Endothelial cell of umbilical vein (primary cell): Measurements from ENCODE around the gene ITGA11. TPM values are rescaled to one million over a fixed set of nuclear protein-coding genes. Genes with fewer than 3 reads are reported as not detected.

Experiments used
- BruUV-seq: library from RNA; stranded (reverse); fragments of 400-500 nt; replicated peaks from 2 replicates; lab custom pipeline; 2021; lab: Mats Ljungman, UMichigan
- CTCF ChIA-PET: fragments of 300-600, 350-600 bp; sonication (Branson Sonifier 250); formaldehyde crosslinking; loops from one replicate; lab custom pipeline; 2021; ENCODE audit warnings: antibody characterized with exemption, inconsistent platforms; lab: Charles Lee
- POLR2A ChIA-PET: fragments of 300-600, 350-600 bp; sonication (Branson Sonifier 250); formaldehyde crosslinking; loops from one replicate; lab custom pipeline; 2021; ENCODE audit warnings: antibody characterized with exemption, inconsistent platforms; lab: Charles Lee
- DNase-seq: peaks from one replicate; pipeline ENCODE4 v3.0.0-alpha.2; 2011; ENCODE audit warnings: low read depth, low spot score
- FAIRE-seq: peaks from 2 replicates; lab custom pipeline; 2011; peaks lifted over from hg19 to GRCh38; lab: Jason Lieb, UNC
- H2AFZ ChIP-seq: 2 replicates; pipeline ENCODE4 v1.6.0; 2012; ENCODE audit warnings: low read depth, low read length, control low read depth, inconsistent platforms
- H3K27ac ChIP-seq: 2 replicates; pipeline ENCODE4 v1.5.1; 2011; ENCODE audit warnings: low read depth, mild to moderate bottlenecking, control low read depth, low read length, moderate library complexity; ENCODE audit not compliant: insufficient read depth
- H3K27me3 ChIP-seq, 2 experiments: 2 replicates each; pipeline versions ENCODE4 v1.6.0 to v1.6.1; 2011; ENCODE audit warnings: low read length in 2 of 2, mixed read lengths in 1 of 2; ENCODE audit not compliant: control insufficient read depth in 2 of 2, insufficient read depth in 2 of 2
- H3K36me3 ChIP-seq, 2 experiments: 2 replicates in 1 of 2; 3 replicates in 1 of 2; pipeline ENCODE4 v1.5.1; 2011; ENCODE audit warnings: low read length in 2 of 2, mild to moderate bottlenecking in 1 of 2, moderate library complexity in 1 of 2; ENCODE audit not compliant: control insufficient read depth in 2 of 2, insufficient read depth in 2 of 2; ENCODE audit errors: extremely low read depth in 1 of 2
- H3K4me1 ChIP-seq: 3 replicates; pipeline ENCODE4 v1.5.1; 2011; ENCODE audit warnings: mild to moderate bottlenecking, low read length; ENCODE audit not compliant: control insufficient read depth, insufficient read depth; ENCODE audit errors: extremely low read depth
- H3K4me2 ChIP-seq: 2 replicates; pipeline ENCODE4 v1.6.1; 2011; ENCODE audit warnings: low read length, control low read depth, mixed read lengths; ENCODE audit not compliant: insufficient read depth
- H3K4me3 ChIP-seq, 3 experiments: fragments of 200-600 bp in 1 of 3; sonication (generic), shearing (Covaris generic) in 1 of 3; replicated peaks in 1 of 3; 2 replicates each; pipeline ENCODE4 v1.5.1; 2011 to 2016; ENCODE audit warnings: control low read depth in 3 of 3, low read length in 3 of 3, mild to moderate bottlenecking in 2 of 3, inconsistent platforms in 1 of 3, low read depth in 1 of 3, moderate library complexity in 1 of 3; ENCODE audit not compliant: insufficient read depth in 1 of 3
- H3K79me2 ChIP-seq: 2 replicates; pipeline ENCODE4 v1.6.0; 2012; ENCODE audit warnings: low read length, inconsistent platforms; ENCODE audit not compliant: control insufficient read depth, insufficient read depth
- H3K9ac ChIP-seq: replicated peaks from 2 replicates; pipeline ENCODE3; 2011; ENCODE audit warnings: low read length, control low read depth; ENCODE audit not compliant: insufficient read depth; ENCODE audit errors: extremely low read depth
- H3K9me1 ChIP-seq: replicated peaks from 3 replicates; pipeline ENCODE4 v1.6.0; 2011; ENCODE audit warnings: mild to moderate bottlenecking, low read length; ENCODE audit not compliant: control insufficient read depth, insufficient read depth; ENCODE audit errors: extremely low read depth
- H3K9me3 ChIP-seq: replicated peaks from 2 replicates; pipeline ENCODE4 v1.5.1; 2012; ENCODE audit warnings: low read length, inconsistent platforms; ENCODE audit not compliant: control insufficient read depth, insufficient read depth
- H4K20me1 ChIP-seq: replicated peaks from 2 replicates; pipeline ENCODE3; 2011; ENCODE audit warnings: mild to moderate bottlenecking, low read length; ENCODE audit not compliant: control insufficient read depth, insufficient read depth; ENCODE audit errors: extremely low read depth
- EZH2 ChIP-seq: IDR thresholded peaks from 2 replicates; pipeline ENCODE4 v1.6.1; 2012; ENCODE audit warnings: borderline replicate concordance, low read depth, mild to moderate bottlenecking, moderate library complexity, low read length, inconsistent platforms; ENCODE audit not compliant: severe bottlenecking
- FOS ChIP-seq: IDR thresholded peaks from 2 replicates; pipeline ENCODE4 v1.6.1; 2011; ENCODE audit warnings: mild to moderate bottlenecking, low read length, moderate library complexity, borderline replicate concordance; ENCODE audit not compliant: insufficient read depth
- GATA2 ChIP-seq: IDR thresholded peaks from 2 replicates; pipeline ENCODE4 v1.7.0; 2011; ENCODE audit warnings: low read depth, mild to moderate bottlenecking, moderate library complexity, mixed read lengths, low read length; ENCODE audit not compliant: insufficient read length, insufficient read depth
- JUN ChIP-seq: IDR thresholded peaks from 2 replicates; pipeline ENCODE4 v1.6.1; 2011; ENCODE audit warnings: borderline replicate concordance, low read depth; ENCODE audit not compliant: insufficient read length, insufficient read depth
- MYC ChIP-seq: IDR thresholded peaks from one replicate; pipeline ENCODE4 v1.6.1; 2011; ENCODE audit warnings: mild to moderate bottlenecking, low read depth, low read length
- POLR2A ChIP-seq: IDR thresholded peaks from 2 replicates; pipeline ENCODE4 v1.6.1; 2012; ENCODE audit warnings: low read depth, mild to moderate bottlenecking, control low read depth, low read length
- POLR2AphosphoS5 ChIP-seq: IDR thresholded peaks from 2 replicates; pipeline ENCODE4 v1.6.1; 2012; ENCODE audit warnings: low read depth, mild to moderate bottlenecking, control low read depth, low read length, moderate library complexity; ENCODE audit not compliant: insufficient read depth
- dilution Hi-C: fragments of 300-500 bp; cut with MboI; formaldehyde crosslinking; loops from one replicate; pipeline ENCODE4 v1.15.0; 2019; ENCODE audit warnings: low sequenced_read_pairs; ENCODE audit not compliant: extremely low pct_ligation_motif_present
- intact Hi-C: fragments of 100-400 bp; cut with micrococcal nuclease; formaldehyde crosslinking; loops from one replicate; pipeline ENCODE4 v1.10.0; 2022
- polyA plus RNA-seq, 4 experiments: library from polyadenylated mRNA; depleted of rRNA in 3 of 4; stranded (reverse) in 3 of 4; unstranded in 1 of 4; fragments of >200 nt; gene quantifications; 2 replicates each; pipeline versions ENCODE4 v1.2.1 to v1.2.3, GENCODE V29; 2011 to 2012; ENCODE audit warnings: missing spikeins in 1 of 4
- total RNA-seq: library from RNA; stranded (reverse); gene quantifications from 2 replicates; pipeline ENCODE4 v1.2.3, GENCODE V29; 2021
- TF ChIP-seq, protein P1 (sequence below), 2 donors: IDR thresholded peaks; 1 replicate in 1 of 2; 2 replicates in 1 of 2; pipeline ENCODE4 v1.5.1; 2011; ENCODE audit warnings: low read length in 2 of 2, mild to moderate bottlenecking in 2 of 2, moderate library complexity in 2 of 2, control low read depth in 1 of 2, inconsistent platforms in 1 of 2, low read depth in 1 of 2; ENCODE audit not compliant: insufficient read depth in 1 of 2; ENCODE audit errors: extremely low read depth in 1 of 2
- TF ChIP-seq, protein P2 (sequence below): IDR thresholded peaks from 2 replicates; pipeline ENCODE4 v1.6.1; 2011; ENCODE audit not compliant: insufficient read depth, insufficient read length

ITGA11 gene
- total and polyA plus RNA-seq, 2 donors (not counting 3 experiments of a cell fraction or from before 2014, with no cell fraction given) = 0.18 to 1.0 TPM

DNA sequence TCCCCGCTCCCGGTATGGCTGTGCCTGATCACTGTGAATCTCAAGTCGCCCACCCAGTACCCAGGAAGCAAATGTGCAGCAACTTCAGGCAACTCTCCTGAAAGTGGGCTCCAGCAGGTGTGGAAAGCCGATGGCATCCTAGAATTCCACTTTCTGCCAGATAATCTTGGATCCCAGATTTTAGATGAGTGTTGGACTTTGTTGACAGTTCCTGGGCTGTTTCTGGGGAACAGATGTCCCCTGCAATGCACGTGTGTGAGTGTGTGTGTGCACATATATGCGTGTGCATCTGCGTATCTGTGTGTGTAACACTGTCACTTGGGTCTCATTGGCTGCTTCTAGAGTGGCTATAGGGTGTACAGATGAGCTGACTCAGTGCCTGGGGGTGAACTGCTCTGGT, 95.4 kb downstream of the ITGA11 start:
- H3K4me2 ChIP-seq = no peak overlapping the region
- no peaks in the 10 kb centered on the region for H3K36me3 ChIP-seq
- FAIRE-seq (no peak), DNase-seq (no peak)
- no peak overlapping the region for H3K27ac ChIP-seq
- no peaks in the 10 kb centered on the region for H4K20me1 ChIP-seq
- no peaks in the 10 kb centered on the region for H3K79me2 ChIP-seq
- no peaks in the 10 kb centered on the region for H3K9me3 ChIP-seq
- no peak overlapping the region for H2AFZ ChIP-seq
- POLR2A ChIA-PET = no interaction called here
- intact Hi-C loops (no loop called here), dilution Hi-C loops (no loop called here)
- no peak overlapping the region for H3K9ac ChIP-seq
- no peak overlapping the region for H3K4me3 ChIP-seq
- no peak for TF ChIP-seq FOS
- TF ChIP-seq, protein P1, sequence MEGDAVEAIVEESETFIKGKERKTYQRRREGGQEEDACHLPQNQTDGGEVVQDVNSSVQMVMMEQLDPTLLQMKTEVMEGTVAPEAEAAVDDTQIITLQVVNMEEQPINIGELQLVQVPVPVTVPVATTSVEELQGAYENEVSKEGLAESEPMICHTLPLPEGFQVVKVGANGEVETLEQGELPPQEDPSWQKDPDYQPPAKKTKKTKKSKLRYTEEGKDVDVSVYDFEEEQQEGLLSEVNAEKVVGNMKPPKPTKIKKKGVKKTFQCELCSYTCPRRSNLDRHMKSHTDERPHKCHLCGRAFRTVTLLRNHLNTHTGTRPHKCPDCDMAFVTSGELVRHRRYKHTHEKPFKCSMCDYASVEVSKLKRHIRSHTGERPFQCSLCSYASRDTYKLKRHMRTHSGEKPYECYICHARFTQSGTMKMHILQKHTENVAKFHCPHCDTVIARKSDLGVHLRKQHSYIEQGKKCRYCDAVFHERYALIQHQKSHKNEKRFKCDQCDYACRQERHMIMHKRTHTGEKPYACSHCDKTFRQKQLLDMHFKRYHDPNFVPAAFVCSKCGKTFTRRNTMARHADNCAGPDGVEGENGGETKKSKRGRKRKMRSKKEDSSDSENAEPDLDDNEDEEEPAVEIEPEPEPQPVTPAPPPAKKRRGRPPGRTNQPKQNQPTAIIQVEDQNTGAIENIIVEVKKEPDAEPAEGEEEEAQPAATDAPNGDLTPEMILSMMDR (IDR thresholded peaks at IDR 0.05; ENCODE audit: extremely low read depth in 1 of 2, insufficient read depth in 1 of 2, low read depth in 1 of 2, low read length in 2 of 2) = no peak
- TF ChIP-seq JUN = no peak
- TF ChIP-seq POLR2A = no peak
- TF ChIP-seq, protein P2, sequence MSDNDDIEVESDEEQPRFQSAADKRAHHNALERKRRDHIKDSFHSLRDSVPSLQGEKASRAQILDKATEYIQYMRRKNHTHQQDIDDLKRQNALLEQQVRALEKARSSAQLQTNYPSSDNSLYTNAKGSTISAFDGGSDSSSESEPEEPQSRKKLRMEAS = no peak
- TF ChIP-seq POLR2AphosphoS5 = no peak
- no peak for TF ChIP-seq EZH2
- no peak for TF ChIP-seq MYC
- TF ChIP-seq GATA2 = no peak
- no peaks in the 10 kb centered on the region for H3K9me1 ChIP-seq
- CTCF ChIA-PET = interaction anchor here (0.9 kb wide), 1 partner anchor 30 kb away, joined by 3 read pairs; no protein-coding TSS in a partner anchor
- H3K4me1 ChIP-seq = peaks cover 20% of the 10 kb centered on the region
- no TSS peak for BruUV-seq
- peaks cover 0 to 1% of the 10 kb centered on the region in 2 experiments for H3K27me3 ChIP-seq
